ENCODE measurements around the gene ROPN1L. TPM values are rescaled to one million over a fixed set of nuclear protein-coding genes. Genes with fewer than 3 reads are reported as not detected.
"Not testable (repeated sequence)": the region's sequence is repeated elsewhere in the genome, so short reads cannot be mapped to it uniquely, and the experiment has no call there.

The ROPN1L gene
- 1 to 10 TPM; 3.1 to 4.1 TPM for total RNA-seq

GRCh38 chr5:10441083-10441991, at the start of gene ROPN1L:
Gene ROPN1L (plus strand): TSS chr5:10441879. CDS start chr5:10442168, 289 bp downstream.
- Mint-ChIP-seq H3K4me1 (peaks cover 41% of the 10 kb centered on the region), H3K27ac (peak within 1 kb of the TSS; percentile 61)
- CTCF ChIA-PET: interaction anchor here (1.9 kb wide), 1 partner anchor 17 kb away, joined by 3 read pairs; no protein-coding TSS in a partner anchor

DNA sequence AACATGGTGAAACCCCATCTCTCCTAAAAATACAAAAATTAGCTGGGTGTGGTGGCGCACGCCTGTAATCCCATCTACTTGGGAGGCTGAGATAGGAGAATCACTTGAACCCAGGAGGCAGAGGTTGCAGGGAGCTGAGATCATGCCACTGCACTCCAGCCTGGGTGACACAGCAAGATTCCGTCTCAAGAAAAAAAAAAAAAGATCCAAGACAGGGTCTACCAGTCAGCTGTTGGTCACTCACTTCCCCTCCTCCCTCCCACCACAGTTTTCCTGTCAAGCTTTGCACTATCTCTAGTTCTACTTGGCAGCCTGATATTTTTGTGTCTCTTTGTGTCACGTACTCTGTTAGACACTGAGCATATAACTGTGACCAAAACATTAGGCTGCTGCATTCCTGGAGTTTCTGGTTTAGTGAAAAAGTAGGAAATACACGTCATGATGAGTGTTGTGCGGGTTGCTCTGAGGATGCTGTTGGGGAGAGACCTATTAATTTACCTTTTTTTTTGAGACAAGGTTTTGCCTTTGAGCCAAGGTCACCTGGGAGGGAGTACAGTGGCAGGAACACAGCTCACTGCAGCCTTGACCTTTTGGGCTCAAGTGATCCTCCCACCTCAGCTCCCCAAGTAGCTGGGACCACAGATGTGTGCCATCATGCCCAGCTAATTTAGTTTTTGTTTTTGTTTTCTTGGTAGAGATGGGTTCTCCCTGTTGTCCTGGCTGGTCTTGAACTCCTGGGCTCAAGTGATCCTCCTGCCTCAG, 48.9 kb upstream of the ROPN1L start:
- not testable (repeated sequence) for H3K4me1 Mint-ChIP-seq, H3K4me3 Mint-ChIP-seq, H3K27me3 Mint-ChIP-seq, H3K9me3 Mint-ChIP-seq, H3K27ac Mint-ChIP-seq, DNase-seq
- POLR2A ChIA-PET: interaction anchor here (0.7 kb wide), 1 partner anchor 116 kb away, joined by 4 read pairs; no protein-coding TSS in a partner anchor
- peaks cover 49% of the 10 kb centered on the region for H3K36me3 Mint-ChIP-seq (ENCODE audit: low read depth)
- CTCF ChIA-PET: interaction anchor here (0.7 kb wide), 1 partner anchor 22 kb away, joined by 4 read pairs; no protein-coding TSS in a partner anchor

More at GRCh38 chr5:10441083-10441991, at the start of gene ROPN1L:
- Mint-ChIP-seq H3K4me3 (peak within 1 kb of the TSS; percentile 78), H3K9me3 (peaks cover 12% of the 10 kb centered on the region), H3K27me3 (peaks cover 10% of the 10 kb centered on the region), H3K36me3 (ENCODE audit: low read depth) (peaks cover 33% of the 10 kb centered on the region)
- POLR2A ChIA-PET: interaction anchor here (0.6 kb wide), 1 partner anchor 100 kb away, joined by 5 read pairs; no protein-coding TSS in a partner anchor
- peak; percentile 73 for DNase-seq

DNA sequence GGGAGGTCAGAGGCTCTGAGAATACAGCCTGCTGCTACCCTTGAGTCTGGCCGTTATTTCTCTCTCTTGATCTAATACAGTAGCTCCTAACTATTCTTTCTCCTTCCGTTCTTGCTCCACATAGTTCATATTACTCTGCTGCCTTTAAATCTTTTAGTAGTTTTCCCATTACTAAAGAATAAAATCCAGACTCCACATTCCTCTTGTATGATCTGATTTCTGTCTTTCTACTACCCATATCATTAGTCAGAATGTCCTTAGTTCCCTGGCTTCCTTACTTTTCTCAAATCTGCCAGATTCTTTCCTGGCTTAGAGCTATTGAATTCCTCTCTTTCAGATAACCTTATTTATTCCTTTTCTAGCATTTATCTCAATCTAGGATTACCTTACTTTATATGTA, 48.2 kb upstream of the ROPN1L start:
- peaks cover 46% of the 10 kb centered on the region for H3K36me3 Mint-ChIP-seq (ENCODE audit: low read depth)
- H3K9me3 Mint-ChIP-seq: no peaks in the 10 kb centered on the region
- no peaks in the 10 kb centered on the region for H3K27me3 Mint-ChIP-seq
- no peaks in the 10 kb centered on the region for H3K4me1 Mint-ChIP-seq
- no peak overlapping the region for H3K27ac Mint-ChIP-seq
- ChIA-PET CTCF (interaction anchor here (0.7 kb wide), 2 partner anchors 21 to 22 kb away, joined by 3 to 4 read pairs; no protein-coding TSS in a partner anchor), POLR2A (no interaction called here)
- H3K4me3 Mint-ChIP-seq: no peak overlapping the region
- no peak for DNase-seq

- POLR2A ChIA-PET: no interaction called here
- no peak for DNase-seq
- Mint-ChIP-seq H3K27ac (no peak overlapping the region), H3K27me3 (no peaks in the 10 kb centered on the region), H3K9me3 (no peaks in the 10 kb centered on the region), H3K4me1 (peaks cover 10% of the 10 kb centered on the region), H3K4me3 (no peak overlapping the region), H3K36me3 (ENCODE audit: low read depth) (peaks cover 38% of the 10 kb centered on the region)
- CTCF ChIA-PET: interaction anchor here (0.6 to 0.7 kb wide), 2 partner anchors 269 to 301 kb away, joined by 3 read pairs; no protein-coding TSS in a partner anchor
Measured at GRCh38 chr5:10396552-10396951, 45.1 kb upstream of the ROPN1L start.

DNA sequence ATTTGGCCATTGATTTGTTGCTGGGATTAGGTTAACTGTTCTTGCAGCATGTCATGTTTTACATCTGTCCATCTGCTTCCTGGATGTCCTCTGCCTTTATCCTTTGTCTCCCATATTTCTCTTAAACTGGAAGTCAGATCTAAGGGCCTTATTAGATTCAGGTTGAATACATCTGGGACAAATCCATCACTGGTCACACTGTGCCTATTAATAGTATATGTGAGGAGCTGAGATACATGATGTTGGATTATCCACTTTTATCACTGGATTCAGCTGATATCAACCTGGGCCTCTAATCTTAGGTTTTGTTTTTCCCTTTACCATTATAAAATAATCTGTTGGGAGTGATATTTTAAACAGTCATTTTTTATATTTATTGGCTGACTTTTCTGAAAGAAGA, 41.8 kb upstream of the ROPN1L start:
- H3K9me3 Mint-ChIP-seq: no peaks in the 10 kb centered on the region
- H3K27me3 Mint-ChIP-seq: no peaks in the 10 kb centered on the region
- H3K4me3 Mint-ChIP-seq: no peak overlapping the region
- ChIA-PET CTCF (no interaction called here), POLR2A (no interaction called here)
- DNase-seq: no peak
- H3K4me1 Mint-ChIP-seq: peaks cover 12% of the 10 kb centered on the region
- H3K36me3 Mint-ChIP-seq (ENCODE audit: low read depth): peaks cover 37% of the 10 kb centered on the region
- no peak overlapping the region for H3K27ac Mint-ChIP-seq

GRCh38 chr5:10400411-10400810, 41.3 kb upstream of the ROPN1L start:
- H3K9me3 Mint-ChIP-seq: no peaks in the 10 kb centered on the region
- POLR2A ChIA-PET: no interaction called here
- H3K36me3 Mint-ChIP-seq (ENCODE audit: low read depth): peaks cover 33% of the 10 kb centered on the region
- CTCF ChIA-PET: no interaction called here
- H3K27me3 Mint-ChIP-seq: no peaks in the 10 kb centered on the region
- H3K4me1 Mint-ChIP-seq: peaks cover 12% of the 10 kb centered on the region
- no peak for DNase-seq
- no peak overlapping the region for H3K4me3 Mint-ChIP-seq
- H3K27ac Mint-ChIP-seq: no peak overlapping the region

DNA sequence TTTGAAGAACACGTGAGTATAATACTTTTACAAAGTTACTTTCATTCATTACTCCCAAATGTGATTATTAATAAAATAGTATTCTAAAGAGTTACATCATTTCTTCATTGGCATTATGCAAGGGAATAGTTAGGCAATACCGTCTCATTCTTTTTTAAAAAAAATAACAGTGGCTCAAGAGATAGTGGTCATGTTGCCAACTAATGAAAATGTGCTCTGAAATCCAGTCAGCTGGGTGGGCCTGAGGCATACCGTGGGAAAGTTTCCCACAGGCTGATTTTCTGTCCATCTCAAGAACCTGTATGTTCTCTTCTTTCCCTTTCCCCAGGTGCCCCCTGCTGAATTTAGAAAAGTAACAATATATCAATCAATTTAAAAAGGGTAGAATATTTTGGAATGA, 40.8 kb upstream of the ROPN1L start:
- no peak for DNase-seq
- POLR2A ChIA-PET: no interaction called here
- CTCF ChIA-PET: no interaction called here
- Mint-ChIP-seq H3K27me3 (no peaks in the 10 kb centered on the region), H3K4me1 (peaks cover 12% of the 10 kb centered on the region), H3K9me3 (no peaks in the 10 kb centered on the region), H3K4me3 (no peak overlapping the region), H3K27ac (no peak overlapping the region), H3K36me3 (ENCODE audit: low read depth) (peaks cover 31% of the 10 kb centered on the region)

- peaks cover 30% of the 10 kb centered on the region for H3K36me3 Mint-ChIP-seq (ENCODE audit: low read depth)
- DNase-seq: no peak
- H3K4me3 Mint-ChIP-seq: no peak overlapping the region
- H3K4me1 Mint-ChIP-seq: peaks cover 12% of the 10 kb centered on the region
- POLR2A ChIA-PET: no interaction called here
- CTCF ChIA-PET: no interaction called here
- H3K27ac Mint-ChIP-seq: no peak overlapping the region
- H3K27me3 Mint-ChIP-seq: no peaks in the 10 kb centered on the region
- H3K9me3 Mint-ChIP-seq: no peaks in the 10 kb centered on the region
Measured at GRCh38 chr5:10401498-10401897, 40.2 kb upstream of the ROPN1L start.

DNA sequence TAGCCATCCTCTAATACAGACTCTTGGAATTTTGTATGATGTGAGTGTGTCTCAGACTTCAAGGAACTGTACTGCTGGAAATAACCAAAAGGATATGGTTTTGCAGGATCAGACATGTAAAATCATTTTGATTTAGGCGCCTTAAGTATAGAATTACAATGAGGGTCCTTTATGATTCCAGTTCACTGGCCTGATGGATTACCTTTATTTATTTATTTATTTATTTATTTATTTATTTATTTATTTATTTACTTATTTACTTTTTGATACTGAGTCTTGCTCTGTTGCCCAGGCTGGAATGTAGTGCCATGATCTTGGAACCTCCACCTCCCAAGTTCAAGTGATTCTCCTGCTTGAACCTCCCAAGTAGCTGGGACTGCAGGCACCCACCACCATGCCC, 37.9 kb upstream of the ROPN1L start:
- Mint-ChIP-seq H3K27ac (no peak overlapping the region), H3K36me3 (ENCODE audit: low read depth) (peaks cover 37% of the 10 kb centered on the region), H3K9me3 (no peaks in the 10 kb centered on the region), H3K27me3 (no peaks in the 10 kb centered on the region), H3K4me1 (peaks cover 15% of the 10 kb centered on the region), H3K4me3 (no peak overlapping the region)
- POLR2A ChIA-PET: no interaction called here
- DNase-seq: no peak
- CTCF ChIA-PET: no interaction called here

DNA sequence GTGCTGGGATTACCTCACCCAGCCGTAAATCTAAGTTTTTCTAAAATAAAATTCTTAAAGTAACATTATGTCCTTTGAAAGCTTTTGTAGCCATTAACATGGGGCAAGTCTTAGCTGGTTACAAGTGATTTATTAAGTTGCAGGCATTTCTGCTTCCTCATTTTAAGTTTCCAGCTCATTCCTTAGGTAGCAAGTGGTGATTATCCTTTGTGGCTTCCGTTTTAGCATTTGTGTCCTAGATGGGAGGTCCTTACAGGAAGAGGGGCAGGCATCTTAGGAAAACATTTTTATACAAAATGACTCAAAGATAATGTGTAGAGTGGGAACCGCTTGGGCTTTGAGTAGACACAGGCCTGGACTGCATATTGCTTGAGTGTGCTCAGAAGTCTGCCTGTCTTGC, 35.0 kb upstream of the ROPN1L start:
- peaks cover 13% of the 10 kb centered on the region for H3K4me1 Mint-ChIP-seq
- no peak overlapping the region for H3K27ac Mint-ChIP-seq
- ChIA-PET CTCF (no interaction called here), POLR2A (no interaction called here)
- H3K27me3 Mint-ChIP-seq: no peaks in the 10 kb centered on the region
- no peaks in the 10 kb centered on the region for H3K9me3 Mint-ChIP-seq
- no peak overlapping the region for H3K4me3 Mint-ChIP-seq
- peaks cover 44% of the 10 kb centered on the region for H3K36me3 Mint-ChIP-seq (ENCODE audit: low read depth)
- no peak for DNase-seq

GRCh38 chr5:10409504-10409903, 32.2 kb upstream of the ROPN1L start:
- Mint-ChIP-seq H3K4me1 (peaks cover 11% of the 10 kb centered on the region), H3K9me3 (no peaks in the 10 kb centered on the region), H3K27me3 (no peaks in the 10 kb centered on the region), H3K36me3 (ENCODE audit: low read depth) (peaks cover 56% of the 10 kb centered on the region), H3K27ac (peak overlapping the region; percentile 39), H3K4me3 (no peak overlapping the region)
- ChIA-PET CTCF (interaction anchor here (0.9 kb wide), 1 partner anchor 379 kb away, joined by 3 read pairs; no protein-coding TSS in a partner anchor), POLR2A (no interaction called here)
- DNase-seq: no peak

DNA sequence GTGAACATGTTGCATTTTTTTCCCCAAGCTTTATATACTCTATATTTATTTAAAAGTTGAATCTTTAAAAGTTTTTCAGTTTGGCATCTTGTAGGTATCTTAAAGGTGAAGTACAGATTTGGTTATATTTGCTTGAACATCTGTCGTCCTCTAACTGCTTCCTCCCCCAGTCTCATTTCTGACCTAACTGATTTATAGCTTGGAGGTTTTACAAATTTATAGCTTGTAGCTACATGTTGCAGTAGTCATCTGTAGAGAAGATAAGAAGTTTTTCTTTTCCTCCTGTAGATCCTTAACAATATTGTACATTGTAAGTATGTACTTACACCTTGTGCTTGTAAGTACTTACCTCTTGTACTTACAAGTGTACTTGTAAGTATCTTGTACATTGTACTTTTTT, 31.0 kb upstream of the ROPN1L start:
- H3K27ac Mint-ChIP-seq: no peak overlapping the region
- H3K4me3 Mint-ChIP-seq: no peak overlapping the region
- CTCF ChIA-PET: no interaction called here
- DNase-seq: no peak
- no peaks in the 10 kb centered on the region for H3K9me3 Mint-ChIP-seq
- H3K36me3 Mint-ChIP-seq (ENCODE audit: low read depth): peaks cover 64% of the 10 kb centered on the region
- POLR2A ChIA-PET: no interaction called here
- H3K4me1 Mint-ChIP-seq: peaks cover 11% of the 10 kb centered on the region
- no peaks in the 10 kb centered on the region for H3K27me3 Mint-ChIP-seq

- peaks cover 60% of the 10 kb centered on the region for H3K36me3 Mint-ChIP-seq (ENCODE audit: low read depth)
- no peak overlapping the region for H3K4me3 Mint-ChIP-seq
- ChIA-PET CTCF (no interaction called here), POLR2A (no interaction called here)
- peaks cover 11% of the 10 kb centered on the region for H3K4me1 Mint-ChIP-seq
- H3K27me3 Mint-ChIP-seq: no peaks in the 10 kb centered on the region
- DNase-seq: no peak
- H3K9me3 Mint-ChIP-seq: no peaks in the 10 kb centered on the region
- H3K27ac Mint-ChIP-seq: no peak overlapping the region
Measured at GRCh38 chr5:10411336-10411735, 30.3 kb upstream of the ROPN1L start.
